MCF 10A (cell line): ENCODE measurements around the gene ORMDL2. TPM values are rescaled to one million over a fixed set of nuclear protein-coding genes. Genes with fewer than 3 reads are reported as not detected.
"Not testable (repeated sequence)": the region's sequence is repeated elsewhere in the genome, so short reads cannot be mapped to it uniquely, and the experiment has no call there.

Experiments
- BruUV-seq: library from RNA; stranded (reverse); fragments of 400-500 nt; replicated peaks from 2 replicates; lab custom pipeline; 2021; lab: Mats Ljungman, UMichigan
- CTCF ChIA-PET: fragments of 300-600 bp; sonication (Branson Sonifier 250); formaldehyde crosslinking; extraction: SDS; loops from one replicate; lab custom pipeline; 2021; ENCODE audit warnings: antibody characterized with exemption, inconsistent platforms; lab: Yijun Ruan, JAX
- POLR2A ChIA-PET: fragments of 300-600, 350-650 bp; sonication (Branson Sonifier 250); formaldehyde crosslinking; extraction: SDS; loops from one replicate; lab custom pipeline; 2020; ENCODE audit warnings: antibody characterized with exemption, inconsistent platforms; lab: Yijun Ruan, JAX
- DNase-seq: peaks from one replicate; pipeline ENCODE4 v3.0.0-alpha.2; 2018; ENCODE audit not compliant: unreplicated experiment
- H3K27ac Mint-ChIP-seq: one replicate; pipeline ENCODE4 v1.8.0; 2022; ENCODE audit warnings: mild to moderate bottlenecking, low read depth, mixed read lengths; ENCODE audit not compliant: unreplicated experiment
- H3K27me3 Mint-ChIP-seq: one replicate; pipeline ENCODE4 v1.8.0; 2022; ENCODE audit warnings: mixed read lengths; ENCODE audit not compliant: insufficient read depth, unreplicated experiment
- H3K36me3 Mint-ChIP-seq: one replicate; pipeline ENCODE4 v1.8.0; 2022; ENCODE audit warnings: mild to moderate bottlenecking, moderate library complexity, mixed read lengths; ENCODE audit not compliant: insufficient read depth, unreplicated experiment
- H3K4me1 Mint-ChIP-seq: one replicate; pipeline ENCODE4 v1.8.0; 2022; ENCODE audit warnings: mixed read lengths; ENCODE audit not compliant: insufficient read depth, unreplicated experiment
- H3K4me3 Mint-ChIP-seq: one replicate; pipeline ENCODE4 v1.8.0; 2022; ENCODE audit warnings: mild to moderate bottlenecking, moderate library complexity, mixed read lengths; ENCODE audit not compliant: unreplicated experiment
- H3K9me3 Mint-ChIP-seq: one replicate; pipeline ENCODE4 v1.8.0; 2022; ENCODE audit warnings: mixed read lengths; ENCODE audit not compliant: unreplicated experiment
- intact Hi-C: fragments of 100-400 bp; cut with micrococcal nuclease; formaldehyde crosslinking; loops from 2 replicates; pipeline ENCODE4 v1.14.1; 2022
- total RNA-seq: library from RNA; stranded (reverse); gene quantifications from 2 replicates; pipeline ENCODE4 v1.2.3, GENCODE V29; 2022
- TF ChIP-seq, protein P1 (sequence below): fragments of 200-600 bp; IDR thresholded peaks from one replicate; pipeline ENCODE4 v1.8.0; 2022; ENCODE audit warnings: antibody characterized with exemption, mild to moderate bottlenecking; ENCODE audit not compliant: unreplicated experiment

ORMDL2 gene
- total RNA-seq, 1 experiment from 2014 or later = 54.6 TPM

DNA sequence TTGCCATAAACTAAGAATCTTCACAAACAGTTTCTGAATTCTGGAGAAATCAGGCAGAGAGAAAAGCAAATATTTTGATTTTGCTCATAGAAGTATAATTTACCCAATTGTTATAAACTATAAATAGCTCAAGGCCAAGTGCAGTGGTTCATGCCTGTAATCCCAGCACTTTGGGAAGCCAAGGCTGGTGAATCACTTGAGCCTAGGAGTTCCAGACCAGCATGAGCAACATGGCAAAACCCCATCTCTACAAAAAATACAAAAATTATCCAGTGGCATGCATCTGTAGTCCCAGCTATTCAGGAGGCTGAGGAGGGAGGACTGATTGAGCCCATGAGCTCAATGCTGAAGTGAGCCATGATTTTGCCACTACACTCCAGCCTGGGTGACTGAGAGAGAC is 44.4 kb downstream of the ORMDL2 start:
- POLR2A ChIA-PET = no interaction called here
- intact Hi-C loops = no loop called here
- Mint-ChIP-seq H3K4me1 (no peaks in the 10 kb centered on the region), H3K9me3 (no peaks in the 10 kb centered on the region), H3K27me3 (no peaks in the 10 kb centered on the region), H3K36me3 (no peaks in the 10 kb centered on the region), H3K4me3 (no peak overlapping the region), H3K27ac (no peak overlapping the region)
- CTCF ChIA-PET = interaction anchor here (0.6 kb wide), 1 partner anchor 301 kb away, joined by 3 read pairs; no protein-coding TSS in a partner anchor
- no peak for DNase-seq
- TF ChIP-seq, protein P1, sequence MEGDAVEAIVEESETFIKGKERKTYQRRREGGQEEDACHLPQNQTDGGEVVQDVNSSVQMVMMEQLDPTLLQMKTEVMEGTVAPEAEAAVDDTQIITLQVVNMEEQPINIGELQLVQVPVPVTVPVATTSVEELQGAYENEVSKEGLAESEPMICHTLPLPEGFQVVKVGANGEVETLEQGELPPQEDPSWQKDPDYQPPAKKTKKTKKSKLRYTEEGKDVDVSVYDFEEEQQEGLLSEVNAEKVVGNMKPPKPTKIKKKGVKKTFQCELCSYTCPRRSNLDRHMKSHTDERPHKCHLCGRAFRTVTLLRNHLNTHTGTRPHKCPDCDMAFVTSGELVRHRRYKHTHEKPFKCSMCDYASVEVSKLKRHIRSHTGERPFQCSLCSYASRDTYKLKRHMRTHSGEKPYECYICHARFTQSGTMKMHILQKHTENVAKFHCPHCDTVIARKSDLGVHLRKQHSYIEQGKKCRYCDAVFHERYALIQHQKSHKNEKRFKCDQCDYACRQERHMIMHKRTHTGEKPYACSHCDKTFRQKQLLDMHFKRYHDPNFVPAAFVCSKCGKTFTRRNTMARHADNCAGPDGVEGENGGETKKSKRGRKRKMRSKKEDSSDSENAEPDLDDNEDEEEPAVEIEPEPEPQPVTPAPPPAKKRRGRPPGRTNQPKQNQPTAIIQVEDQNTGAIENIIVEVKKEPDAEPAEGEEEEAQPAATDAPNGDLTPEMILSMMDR = no peak
- no TSS peak for BruUV-seq

GRCh38 chr12:55862931-55863330 is 45.1 kb downstream of the ORMDL2 start:
- H3K4me1 Mint-ChIP-seq, H3K9me3 Mint-ChIP-seq, DNase-seq, H3K27ac Mint-ChIP-seq, H3K27me3 Mint-ChIP-seq, intact Hi-C loops, BruUV-seq, H3K4me3 Mint-ChIP-seq, H3K36me3 Mint-ChIP-seq, POLR2A ChIA-PET: not testable (repeated sequence)
- CTCF ChIA-PET = interaction anchor here (0.6 kb wide), 1 partner anchor 300 kb away, joined by 3 read pairs; no protein-coding TSS in a partner anchor

DNA sequence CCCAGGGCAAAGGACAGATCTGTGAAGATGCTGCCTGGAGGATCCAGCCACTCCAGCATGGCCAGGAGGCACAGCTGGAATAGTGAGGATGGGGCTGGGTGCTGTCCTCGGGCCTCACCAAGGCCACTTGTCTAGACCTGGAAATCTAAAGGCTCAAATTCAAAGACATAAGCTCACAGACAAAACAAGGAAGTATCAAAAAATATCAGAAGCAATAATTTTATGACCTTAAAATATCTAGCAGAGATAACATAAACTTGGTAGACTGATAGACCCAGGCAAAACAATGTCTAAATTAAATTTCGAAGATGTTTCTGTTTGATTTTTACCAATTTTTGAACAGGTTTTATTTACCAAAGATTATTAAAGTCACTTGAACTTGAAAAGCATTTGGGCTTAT is 47.5 kb downstream of the ORMDL2 start:
- Mint-ChIP-seq H3K9me3 (no peaks in the 10 kb centered on the region), H3K4me1 (no peaks in the 10 kb centered on the region), H3K4me3 (no peak overlapping the region), H3K27ac (no peak overlapping the region), H3K36me3 (no peaks in the 10 kb centered on the region), H3K27me3 (no peaks in the 10 kb centered on the region)
- ChIA-PET CTCF (interaction anchor here (0.5 to 1.2 kb wide), 4 partner anchors 19 to 137 kb away, joined by 3 to 4 read pairs (median 4); no protein-coding TSS in a partner anchor), POLR2A (interaction anchor here (0.7 to 0.9 kb wide), 2 partner anchors 15 to 247 kb away, joined by 3 read pairs; no protein-coding TSS in a partner anchor)
- BruUV-seq = no TSS peak
- intact Hi-C loops = no loop called here
- DNase-seq = no peak
- TF ChIP-seq, protein P1 = no peak

GRCh38 chr12:55866454-55867004 is 48.7 kb downstream of the ORMDL2 start:
- H3K36me3 Mint-ChIP-seq, DNase-seq, H3K27ac Mint-ChIP-seq, intact Hi-C loops, BruUV-seq, H3K4me3 Mint-ChIP-seq, H3K4me1 Mint-ChIP-seq, H3K9me3 Mint-ChIP-seq, H3K27me3 Mint-ChIP-seq: not testable (repeated sequence)
- ChIA-PET POLR2A (interaction anchor here (0.7 kb wide), 3 partner anchors 9 to 145 kb away, joined by 3 to 4 read pairs (median 4); no protein-coding TSS in a partner anchor), CTCF (interaction anchor here (0.8 kb wide), 1 partner anchor 21 kb away, joined by 6 read pairs; no protein-coding TSS in a partner anchor)

Other genes starting within 250 kb of the ORMDL2 start
- gene OR2AP1, start 245.6 kb upstream of the ORMDL2 start, total RNA-seq = not detected in 2 replicates
- not detected in 2 replicates for gene OR10P1, start 181.1 kb upstream of the ORMDL2 start, total RNA-seq
- 2.1 and 3.0 TPM in 2 replicates for gene ITGA7, start 110.1 kb upstream of the ORMDL2 start, total RNA-seq
- 75.8 and 84.3 TPM in 2 replicates for gene BLOC1S1, start 102.0 kb upstream of the ORMDL2 start, total RNA-seq
- gene RDH5, start 97.6 kb upstream of the ORMDL2 start, total RNA-seq = 2.5 and 3.9 TPM in 2 replicates
- 552 and 724 TPM in 2 replicates for gene CD63, start 89.0 kb upstream of the ORMDL2 start, total RNA-seq
- gene GDF11, start 74.9 kb upstream of the ORMDL2 start, total RNA-seq = 1.9 TPM in 2 replicates
- 39.2 and 61.1 TPM in 2 replicates for gene SARNP, start 317 bp upstream of the ORMDL2 start, total RNA-seq
- gene DNAJC14, start 11.5 kb downstream of the ORMDL2 start, total RNA-seq = 27.3 and 29.9 TPM in 2 replicates
- 3.3 and 3.7 TPM in 2 replicates for gene MMP19, start 24.9 kb downstream of the ORMDL2 start, total RNA-seq
- 50.5 and 56.5 TPM in 2 replicates for gene PYM1, start 109.9 kb downstream of the ORMDL2 start, total RNA-seq
- 177 and 236 TPM in 2 replicates for gene DGKA, start 113.1 kb downstream of the ORMDL2 start, total RNA-seq
- gene PMEL, start 148.0 kb downstream of the ORMDL2 start, total RNA-seq = 0.59 TPM in 1 of 2 replicates, not detected in the other
- gene CDK2, start 148.8 kb downstream of the ORMDL2 start, total RNA-seq = 17.9 and 23.8 TPM in 2 replicates
- 67.4 and 96.1 TPM in 2 replicates for gene RAB5B, start 156.0 kb downstream of the ORMDL2 start, total RNA-seq
- 6.3 and 7.9 TPM in 2 replicates for gene SUOX, start 179.2 kb downstream of the ORMDL2 start, total RNA-seq
- gene IKZF4, start 203.0 kb downstream of the ORMDL2 start, total RNA-seq = 2.4 and 3.4 TPM in 2 replicates
- gene RPS26, start 223.9 kb downstream of the ORMDL2 start, total RNA-seq = 45.1 and 67.3 TPM in 2 replicates